ENCODE results near the gene ZDHHC11B. TPM values are rescaled to one million over a fixed set of nuclear protein-coding genes. Genes with fewer than 3 reads are reported as not detected.
A peak's percentile ranks its signal among the peaks of the same experiment; 100 is the strongest.
"Not testable (repeated sequence)": the region's sequence is repeated elsewhere in the genome, so short reads cannot be mapped to it uniquely, and the experiment has no call there.

Gene ZDHHC11B
- polyA plus RNA-seq, 1 donor (not counting 4 experiments of a cell fraction or from before 2014, with no cell fraction given) = 0.18 TPM

DNA sequence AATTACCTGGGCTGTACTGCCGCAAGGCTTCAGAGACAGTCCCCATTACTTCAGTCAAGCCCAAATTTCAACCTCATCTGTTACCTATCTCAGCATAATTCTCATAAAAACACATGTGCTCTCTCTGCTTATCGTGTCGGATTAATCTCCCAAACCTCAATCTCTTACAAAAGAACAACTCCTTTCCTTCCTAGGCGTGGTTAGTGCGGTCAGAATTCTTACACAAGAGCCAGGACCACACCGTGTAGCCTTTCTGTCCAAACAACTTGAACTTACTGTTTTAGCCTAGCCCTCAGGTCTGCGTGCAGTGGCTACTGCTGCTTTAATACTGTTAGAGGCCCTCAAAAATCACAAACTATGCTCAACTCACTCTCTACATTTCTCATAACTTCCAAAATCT, 78.4 kb downstream of the ZDHHC11B start:
- H3K9ac ChIP-seq (ENCODE audit: control insufficient read depth, extremely low read depth, insufficient read depth, low read length); FAIRE-seq; H3K27me3 ChIP-seq (ENCODE audit: control insufficient read depth, extremely low read depth, insufficient read depth, low read length); H3K9me3 ChIP-seq (ENCODE audit: control insufficient read depth, low read depth, low read length); DNase-seq (ENCODE audit: low read depth, low spot score); H3K79me2 ChIP-seq (ENCODE audit: control insufficient read depth, insufficient read depth, low read length); H3K4me3 ChIP-seq (ENCODE audit: control insufficient read depth in 2 of 3, extremely low read depth in 1 of 3, insufficient read depth in 2 of 3, low read depth in 1 of 3, low read length in 3 of 3); H4K20me1 ChIP-seq (ENCODE audit: control insufficient read depth, extremely low read depth, insufficient read depth, low read length); H2AFZ ChIP-seq (ENCODE audit: control insufficient read depth, low read length); H3K9me1 ChIP-seq (ENCODE audit: control insufficient read depth, extremely low read depth, insufficient read depth, low read length); dilution Hi-C loops (cut with MboI; ENCODE audit: extremely low pct_ligation_motif_present, low sequenced_read_pairs); H3K27ac ChIP-seq (ENCODE audit: control insufficient read depth, insufficient read depth, low read length); H3K4me1 ChIP-seq (ENCODE audit: control insufficient read depth, extremely low read depth, insufficient read depth, low read length); H3K4me2 ChIP-seq (ENCODE audit: control insufficient read depth, extremely low read depth, insufficient read depth, low read depth, low read length); H3K36me3 ChIP-seq (ENCODE audit: control insufficient read depth in 2 of 2, extremely low read depth in 1 of 2, insufficient read depth in 2 of 2, low read length in 2 of 2): not testable (repeated sequence)

DNA sequence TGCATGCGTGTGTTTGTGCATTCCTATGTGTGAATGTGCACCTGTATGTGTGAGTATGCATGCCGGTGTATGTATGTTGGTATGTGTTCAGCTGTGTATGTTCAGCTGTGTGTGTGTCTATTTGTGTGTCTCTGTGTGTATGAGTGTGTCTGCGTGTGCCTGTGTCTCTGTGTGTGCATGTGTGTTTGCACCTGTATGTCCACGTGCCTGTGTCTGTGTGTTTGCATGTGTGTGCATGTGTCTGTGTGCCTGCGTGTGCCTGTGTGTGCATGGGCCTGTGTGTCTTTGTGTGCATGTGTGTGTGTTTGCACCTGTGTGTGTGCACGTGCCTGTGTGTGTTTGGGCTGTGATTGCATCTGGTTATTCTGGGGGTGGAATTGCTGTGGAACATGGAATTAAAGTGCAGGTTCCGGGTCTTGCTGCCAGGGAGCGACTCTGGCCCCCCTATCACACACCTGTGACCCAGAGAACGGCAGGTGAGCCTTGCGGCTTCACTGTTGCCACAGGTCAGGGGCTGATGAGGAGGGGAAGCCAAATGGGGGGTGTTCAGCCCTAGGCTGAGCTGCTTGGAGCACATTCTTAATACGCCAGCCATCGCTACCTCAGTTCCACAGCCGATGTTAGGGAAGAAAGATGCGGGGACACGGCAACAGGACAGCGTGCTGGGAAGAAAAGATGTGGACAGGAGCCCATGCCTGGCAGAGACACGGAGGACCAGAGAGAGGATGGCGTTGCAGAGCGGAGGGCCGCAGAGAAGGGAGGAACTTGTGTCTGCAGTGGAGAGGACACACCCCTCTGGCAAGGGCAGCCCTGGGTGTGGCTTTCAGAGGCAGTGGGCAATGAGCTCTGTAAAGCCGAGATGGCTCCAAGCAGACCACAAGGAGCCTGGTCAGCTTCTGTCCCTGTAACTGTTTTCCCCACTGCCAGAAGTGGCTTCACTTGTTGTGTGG, 87.5 kb downstream of the ZDHHC11B start:
- H3K27me3 ChIP-seq (ENCODE audit: control insufficient read depth, extremely low read depth, insufficient read depth, low read length); H3K4me3 ChIP-seq (ENCODE audit: control insufficient read depth in 2 of 3, extremely low read depth in 1 of 3, insufficient read depth in 2 of 3, low read depth in 1 of 3, low read length in 3 of 3); FAIRE-seq; H3K27ac ChIP-seq (ENCODE audit: control insufficient read depth, insufficient read depth, low read length); H2AFZ ChIP-seq (ENCODE audit: control insufficient read depth, low read length); H3K36me3 ChIP-seq (ENCODE audit: control insufficient read depth in 2 of 2, extremely low read depth in 1 of 2, insufficient read depth in 2 of 2, low read length in 2 of 2); H3K9me1 ChIP-seq (ENCODE audit: control insufficient read depth, extremely low read depth, insufficient read depth, low read length); H3K9me3 ChIP-seq (ENCODE audit: control insufficient read depth, low read depth, low read length); H3K4me1 ChIP-seq (ENCODE audit: control insufficient read depth, extremely low read depth, insufficient read depth, low read length); dilution Hi-C loops (cut with MboI; ENCODE audit: extremely low pct_ligation_motif_present, low sequenced_read_pairs); H3K79me2 ChIP-seq (ENCODE audit: control insufficient read depth, insufficient read depth, low read length); H3K9ac ChIP-seq (ENCODE audit: control insufficient read depth, extremely low read depth, insufficient read depth, low read length); H3K4me2 ChIP-seq (ENCODE audit: control insufficient read depth, extremely low read depth, insufficient read depth, low read depth, low read length); H4K20me1 ChIP-seq (ENCODE audit: control insufficient read depth, extremely low read depth, insufficient read depth, low read length); DNase-seq (ENCODE audit: low read depth, low spot score): not testable (repeated sequence)

- H3K9me3 ChIP-seq (ENCODE audit: control insufficient read depth, low read depth, low read length); H3K79me2 ChIP-seq (ENCODE audit: control insufficient read depth, insufficient read depth, low read length); H3K27ac ChIP-seq (ENCODE audit: control insufficient read depth, insufficient read depth, low read length); H3K4me3 ChIP-seq (ENCODE audit: control insufficient read depth in 2 of 3, extremely low read depth in 1 of 3, insufficient read depth in 2 of 3, low read depth in 1 of 3, low read length in 3 of 3); H3K9ac ChIP-seq (ENCODE audit: control insufficient read depth, extremely low read depth, insufficient read depth, low read length); H3K27me3 ChIP-seq (ENCODE audit: control insufficient read depth, extremely low read depth, insufficient read depth, low read length); DNase-seq (ENCODE audit: low read depth, low spot score); H3K36me3 ChIP-seq (ENCODE audit: control insufficient read depth in 2 of 2, extremely low read depth in 1 of 2, insufficient read depth in 2 of 2, low read length in 2 of 2); H3K4me1 ChIP-seq (ENCODE audit: control insufficient read depth, extremely low read depth, insufficient read depth, low read length); dilution Hi-C loops (cut with MboI; ENCODE audit: extremely low pct_ligation_motif_present, low sequenced_read_pairs); H3K4me2 ChIP-seq (ENCODE audit: control insufficient read depth, extremely low read depth, insufficient read depth, low read depth, low read length); FAIRE-seq; H3K9me1 ChIP-seq (ENCODE audit: control insufficient read depth, extremely low read depth, insufficient read depth, low read length); H4K20me1 ChIP-seq (ENCODE audit: control insufficient read depth, extremely low read depth, insufficient read depth, low read length); H2AFZ ChIP-seq (ENCODE audit: control insufficient read depth, low read length): not testable (repeated sequence)
These were observed 88.3 kb downstream of the ZDHHC11B start for GRCh38 chr5:696191-696590.

DNA sequence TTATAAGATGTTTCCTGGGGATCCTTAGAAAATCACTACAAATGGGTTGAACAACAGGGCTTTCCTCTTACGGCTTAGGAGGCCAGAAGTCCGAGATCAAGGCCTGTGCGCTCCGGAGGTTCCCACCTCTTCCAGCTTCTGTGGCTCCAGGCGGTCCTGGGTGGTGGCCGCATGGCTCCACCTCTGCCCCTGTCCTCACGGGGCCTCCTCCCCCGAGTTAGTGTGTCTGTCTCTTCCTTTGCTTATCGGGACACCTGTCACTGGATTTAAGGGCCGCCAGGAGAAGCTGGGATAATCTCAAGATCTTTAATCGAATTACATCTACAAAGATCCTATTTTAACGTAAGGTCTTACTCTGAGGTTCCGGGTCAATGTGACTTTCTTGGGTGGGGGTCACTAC, 89.1 kb downstream of the ZDHHC11B start:
- H3K27me3 ChIP-seq (ENCODE audit: control insufficient read depth, extremely low read depth, insufficient read depth, low read length); FAIRE-seq: not testable (repeated sequence)

DNA sequence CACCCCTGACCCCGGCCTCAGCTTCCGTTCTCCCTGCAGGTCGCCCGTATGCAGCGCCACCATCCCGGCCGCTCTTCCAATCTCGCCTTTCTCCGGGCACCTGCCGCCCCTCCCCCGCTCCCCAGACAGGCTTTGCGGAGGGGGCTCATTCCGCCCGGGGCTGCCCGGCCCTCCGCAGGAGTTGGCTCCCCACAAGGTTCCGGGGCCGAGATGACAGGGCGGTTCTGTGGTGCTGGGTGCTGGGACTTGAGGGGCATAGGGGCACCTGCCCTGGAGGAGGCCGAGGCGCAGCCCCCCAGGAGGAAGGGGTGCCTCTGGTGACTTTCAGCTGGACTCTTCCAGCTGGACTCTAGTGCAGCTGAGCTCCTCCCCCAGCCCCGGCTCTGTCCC, 90.5 kb downstream of the ZDHHC11B start:
- H3K9me1 ChIP-seq (ENCODE audit: control insufficient read depth, extremely low read depth, insufficient read depth, low read length); DNase-seq (ENCODE audit: low read depth, low spot score); H3K9me3 ChIP-seq (ENCODE audit: control insufficient read depth, low read depth, low read length); H3K79me2 ChIP-seq (ENCODE audit: control insufficient read depth, insufficient read depth, low read length); H3K4me1 ChIP-seq (ENCODE audit: control insufficient read depth, extremely low read depth, insufficient read depth, low read length); FAIRE-seq; dilution Hi-C loops (cut with MboI; ENCODE audit: extremely low pct_ligation_motif_present, low sequenced_read_pairs); H3K9ac ChIP-seq (ENCODE audit: control insufficient read depth, extremely low read depth, insufficient read depth, low read length); H3K4me2 ChIP-seq (ENCODE audit: control insufficient read depth, extremely low read depth, insufficient read depth, low read depth, low read length); H4K20me1 ChIP-seq (ENCODE audit: control insufficient read depth, extremely low read depth, insufficient read depth, low read length); H3K27ac ChIP-seq (ENCODE audit: control insufficient read depth, insufficient read depth, low read length); H3K36me3 ChIP-seq (ENCODE audit: control insufficient read depth in 2 of 2, extremely low read depth in 1 of 2, insufficient read depth in 2 of 2, low read length in 2 of 2); H3K27me3 ChIP-seq (ENCODE audit: control insufficient read depth, extremely low read depth, insufficient read depth, low read length); H2AFZ ChIP-seq (ENCODE audit: control insufficient read depth, low read length): not testable (repeated sequence)
- H3K4me3 ChIP-seq (ENCODE audit: control insufficient read depth in 2 of 3, extremely low read depth in 1 of 3, insufficient read depth in 2 of 3, low read depth in 1 of 3, low read length in 3 of 3) = peak overlapping the region in 1 of 3 experiments; percentile 49

More for the DNA sequence above, 89.1 kb downstream of the ZDHHC11B start:
- H3K9me1 ChIP-seq (ENCODE audit: control insufficient read depth, extremely low read depth, insufficient read depth, low read length); H3K4me1 ChIP-seq (ENCODE audit: control insufficient read depth, extremely low read depth, insufficient read depth, low read length); H3K9ac ChIP-seq (ENCODE audit: control insufficient read depth, extremely low read depth, insufficient read depth, low read length); H3K36me3 ChIP-seq (ENCODE audit: control insufficient read depth in 2 of 2, extremely low read depth in 1 of 2, insufficient read depth in 2 of 2, low read length in 2 of 2); DNase-seq (ENCODE audit: low read depth, low spot score); H3K9me3 ChIP-seq (ENCODE audit: control insufficient read depth, low read depth, low read length); H3K4me2 ChIP-seq (ENCODE audit: control insufficient read depth, extremely low read depth, insufficient read depth, low read depth, low read length); dilution Hi-C loops (cut with MboI; ENCODE audit: extremely low pct_ligation_motif_present, low sequenced_read_pairs); H4K20me1 ChIP-seq (ENCODE audit: control insufficient read depth, extremely low read depth, insufficient read depth, low read length); H3K4me3 ChIP-seq (ENCODE audit: control insufficient read depth in 2 of 3, extremely low read depth in 1 of 3, insufficient read depth in 2 of 3, low read depth in 1 of 3, low read length in 3 of 3); H2AFZ ChIP-seq (ENCODE audit: control insufficient read depth, low read length); H3K79me2 ChIP-seq (ENCODE audit: control insufficient read depth, insufficient read depth, low read length); H3K27ac ChIP-seq (ENCODE audit: control insufficient read depth, insufficient read depth, low read length): not testable (repeated sequence)

Data from keratinocyte (primary cell).